Stomach (tissue), 4 donors: ENCODE data around the gene CRKL.

Experiments
- CTCF ChIP-seq, 7 experiments: fragments of 450-650 bp in 4 of 7; fragments of 200-600 bp in 3 of 7; sonication (generic) in 3 of 7; IDR thresholded peaks; one replicate each; pipeline ENCODE4 v1.5.1; 2016 to 2019; ENCODE audit warnings: antibody characterized with exemption in 7 of 7, control low read depth in 2 of 7, mild to moderate bottlenecking in 1 of 7
- EP300 ChIP-seq: sonication (generic); formaldehyde crosslinking; IDR thresholded peaks from one replicate; pipeline ENCODE4 v1.6.1; 2017; ENCODE audit warnings: antibody characterized with exemption
- POLR2A ChIP-seq, 4 donors: fragments of 450-650 bp; IDR thresholded peaks; one replicate each; pipeline ENCODE4 v1.6.1; 2016; ENCODE audit warnings: antibody characterized with exemption in 4 of 4, control low read depth in 2 of 4, mild to moderate bottlenecking in 1 of 4, moderate library complexity in 1 of 4
- POLR2AphosphoS5 ChIP-seq, 3 donors: sonication (generic); formaldehyde crosslinking; IDR thresholded peaks; one replicate each; pipeline ENCODE4 v1.6.1; 2016; ENCODE audit warnings: antibody characterized with exemption in 3 of 3

- no peak for TF ChIP-seq POLR2AphosphoS5 (IDR thresholded peaks at IDR 0.05)
- no peak for TF ChIP-seq CTCF (IDR thresholded peaks at IDR 0.05)
- TF ChIP-seq POLR2A (IDR thresholded peaks at IDR 0.05), result no peak
- TF ChIP-seq EP300, result no peak
Observed at GRCh38 chr22:20946080-20946986, 29.1 kb downstream of the CRKL start.
